GM10248 (cell line): ENCODE data around the gene PRKCH.

Source experiments
- CTCF ChIA-PET: fragments of 300-600 bp; sonication (Branson Sonifier 250); formaldehyde crosslinking; extraction: SDS; loops from one replicate; lab custom pipeline; 2021; ENCODE audit warnings: antibody characterized with exemption; lab: Yijun Ruan, JAX
- POLR2A ChIA-PET: fragments of 350-650 bp; sonication (Branson Sonifier 250); formaldehyde crosslinking; extraction: SDS; loops from one replicate; lab custom pipeline; 2020; ENCODE audit warnings: antibody characterized with exemption; lab: Yijun Ruan, JAX
- DNase-seq: peaks from one replicate; pipeline ENCODE4 v3.0.0; 2012; ENCODE audit errors: extremely low spot score
- CTCF ChIP-seq: IDR thresholded peaks from 2 replicates; pipeline ENCODE4 v1.5.1; 2012; ENCODE audit warnings: mild to moderate bottlenecking, low read depth; ENCODE audit errors: extremely low read depth, missing control alignments, control extremely low read depth

Gene PRKCH

DNA sequence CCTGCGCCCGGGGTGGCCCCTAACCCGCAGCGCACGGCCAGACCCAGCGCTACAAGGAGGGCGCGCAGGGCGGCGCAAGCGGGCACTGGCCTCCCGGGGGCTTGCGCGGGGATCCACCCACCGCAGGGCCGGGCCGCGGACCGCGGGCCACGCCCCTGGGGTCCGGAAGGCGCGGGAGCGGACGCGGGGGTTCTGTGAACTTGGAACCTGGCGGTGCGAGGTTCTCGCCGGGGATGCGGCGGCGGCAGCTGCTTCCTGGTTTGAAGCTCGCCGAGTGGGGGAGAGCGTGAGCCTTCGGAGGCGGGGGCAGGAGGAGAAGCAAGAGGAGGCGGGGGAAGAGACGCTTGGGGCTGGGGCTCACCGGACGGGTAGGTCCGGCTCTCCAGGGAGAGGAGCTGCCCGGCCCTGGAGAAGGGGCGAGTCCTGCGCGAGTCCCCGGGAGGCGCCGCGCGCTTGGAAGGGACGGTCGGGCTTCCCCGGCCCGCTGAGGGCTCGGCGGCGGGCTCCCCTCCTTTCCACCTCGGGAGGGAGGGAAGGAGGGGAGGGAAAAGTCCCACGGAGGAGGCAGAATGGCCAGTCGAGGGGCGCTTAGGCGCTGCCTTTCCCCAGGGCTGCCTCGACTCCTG is at the start of gene PRKCH:
Gene PRKCH (plus strand): TSS at position 195 of the 626 bp plus-strand sequence. CDS start 523 bp downstream, outside the sequence.
- POLR2A ChIA-PET = no interaction called here
- DNase-seq = peak; percentile 82
- TF ChIP-seq CTCF = peak; percentile 59
- CTCF ChIA-PET = interaction anchor here (1.0 to 3.1 kb wide), 5 partner anchors 9 to 55 kb away, joined by 3 to 12 read pairs (median 4); no protein-coding TSS in a partner anchor

- ChIA-PET POLR2A (no interaction called here), CTCF (interaction anchor here (0.9 to 1.1 kb wide), 3 partner anchors 8 to 236 kb away, joined by 3 to 4 read pairs (median 3); no protein-coding TSS in a partner anchor)
- no peak for DNase-seq
- no peak for TF ChIP-seq CTCF
Measured at GRCh38 chr14:61277232-61277631, 44.1 kb upstream of the PRKCH start.

- ChIA-PET POLR2A (no interaction called here), CTCF (interaction anchor here (1.0 to 1.4 kb wide), 3 partner anchors 8 to 236 kb away, joined by 3 to 5 read pairs (median 4); no protein-coding TSS in a partner anchor)
- no peak for TF ChIP-seq CTCF
- no peak for DNase-seq
Measured at GRCh38 chr14:61277784-61278183, 43.6 kb upstream of the PRKCH start.

- no peak for TF ChIP-seq CTCF
- ChIA-PET CTCF (interaction anchor here (1.4 kb wide), 1 partner anchor 10 kb away, joined by 5 read pairs; no protein-coding TSS in a partner anchor), POLR2A (no interaction called here)
- no peak for DNase-seq
Measured at GRCh38 chr14:61279082-61279481, 42.3 kb upstream of the PRKCH start.

DNA sequence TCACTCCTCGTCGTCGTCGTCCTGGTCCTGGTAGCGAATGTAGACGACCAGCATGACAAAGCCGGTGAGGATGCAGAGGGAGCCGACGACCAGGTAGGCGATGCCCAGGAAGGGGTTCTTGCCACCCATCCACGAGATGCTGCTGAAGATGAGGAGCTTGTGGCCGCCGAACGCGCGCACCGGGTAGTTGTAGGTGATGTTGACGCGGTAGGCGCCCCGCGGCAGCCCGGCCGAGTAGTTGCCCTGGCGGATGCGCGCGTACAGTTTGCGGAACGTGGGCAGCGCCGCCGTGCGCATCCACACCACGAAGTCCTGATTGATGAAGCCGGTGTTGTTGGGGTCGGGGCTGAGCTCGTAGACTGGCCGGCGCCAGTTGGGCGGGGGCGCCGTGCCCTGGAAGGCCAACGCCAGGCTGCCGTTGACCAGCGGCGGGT is 41.3 kb upstream of the PRKCH start:
- TF ChIP-seq CTCF = no peak
- no peak for DNase-seq
- ChIA-PET CTCF (interaction anchor here (0.9 to 4.4 kb wide), 6 partner anchors 9 to 557 kb away, joined by 3 to 11 read pairs (median 4); no protein-coding TSS in a partner anchor), POLR2A (no interaction called here)

- peak; percentile 1 for TF ChIP-seq CTCF
- ChIA-PET CTCF (interaction anchor here (0.9 to 4.4 kb wide), 6 partner anchors 8 to 556 kb away, joined by 3 to 11 read pairs (median 4); no protein-coding TSS in a partner anchor), POLR2A (no interaction called here)
- DNase-seq = peak; percentile 46
Measured at GRCh38 chr14:61280526-61281185, 40.7 kb upstream of the PRKCH start.
